AG04450 (cell line): ENCODE results near the gene CUEDC1. TPM values are rescaled to one million over a fixed set of nuclear protein-coding genes. Genes with fewer than 3 reads are reported as not detected.

Source experiments
- CTCF ChIA-PET: fragments of 300-600, 350-600 bp; formaldehyde crosslinking; extraction: SDS; loops from one replicate; lab custom pipeline; 2022; ENCODE audit warnings: antibody characterized with exemption, inconsistent platforms; lab: Charles Lee
- POLR2A ChIA-PET: fragments of 350-600 bp; formaldehyde crosslinking; extraction: SDS; loops from one replicate; lab custom pipeline; 2021; ENCODE audit warnings: antibody characterized with exemption, inconsistent platforms; lab: Yijun Ruan, JAX
- DNase-seq: peaks from one replicate; pipeline ENCODE4 v3.0.0-alpha.2; 2011; ENCODE audit warnings: low read depth, low spot score
- H3K27ac ChIP-seq: one replicate; pipeline ENCODE4 v1.5.1; 2012; ENCODE audit warnings: low read depth, low read length, control low read depth
- H3K27me3 ChIP-seq: one replicate; pipeline ENCODE4 v1.6.0; 2012; ENCODE audit warnings: low read length; ENCODE audit not compliant: control insufficient read depth, insufficient read depth
- H3K4me3 ChIP-seq: 2 replicates; pipeline ENCODE4 v1.5.1; 2011; ENCODE audit warnings: mild to moderate bottlenecking, low read depth, low read length, control low read depth
- H3K9me3 ChIP-seq: 2 replicates; pipeline ENCODE4 v1.5.1; 2012; ENCODE audit warnings: low read length; ENCODE audit not compliant: control insufficient read depth, insufficient read depth
- polyA plus RNA-seq: library from polyadenylated mRNA; depleted of rRNA; stranded (reverse); fragments of >200 nt; gene quantifications from 2 replicates; pipeline ENCODE4 v1.2.3, GENCODE V29; 2011; rRNA removed
- small RNA-seq: library from RNA; depleted of rRNA; stranded (forward); fragments of <200 nt; gene quantifications from one replicate; pipeline ENCODE3, GENCODE V24; 2012; ENCODE audit warnings: low read depth; ENCODE audit not compliant: insufficient read length
- TF ChIP-seq, protein P1 (sequence below): IDR thresholded peaks from 2 replicates; pipeline ENCODE4 v1.5.1; 2011; ENCODE audit warnings: low read depth, low read length, control low read depth, inconsistent platforms

The CUEDC1 gene
- polyA plus RNA-seq, 1 experiment, result 21.6 TPM

DNA sequence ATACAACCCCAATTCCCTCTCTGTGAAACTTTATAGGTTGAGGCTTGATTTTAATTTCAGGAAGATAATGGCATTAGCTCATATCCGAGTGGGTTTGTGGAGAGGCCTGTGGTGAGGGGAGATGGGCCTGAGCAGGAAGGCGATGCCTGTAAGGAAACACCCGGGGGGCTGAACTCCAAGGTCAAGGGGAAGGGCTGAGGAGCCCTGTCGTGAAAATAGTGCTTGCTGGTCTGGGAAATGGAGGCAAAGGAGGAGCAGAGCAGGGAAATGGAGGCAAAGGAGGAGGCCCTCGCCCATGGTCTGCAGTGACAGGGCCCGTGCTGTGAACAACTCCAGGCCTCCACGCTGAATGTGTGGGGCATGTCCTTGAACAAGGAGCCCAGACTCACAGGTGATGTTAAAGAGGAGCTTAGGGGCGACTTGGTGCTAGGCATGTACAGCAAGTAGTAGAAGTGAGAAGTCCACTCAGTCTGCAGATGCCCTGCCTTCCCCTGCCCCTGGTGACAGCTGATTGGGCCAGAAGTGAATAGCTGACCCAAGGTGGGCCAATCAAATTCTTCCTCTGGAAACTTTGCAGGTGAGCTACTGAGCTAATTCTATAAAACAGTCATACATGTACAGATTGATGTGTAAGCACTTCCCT is 143.5 kb downstream of the CUEDC1 start:
- no peak for DNase-seq
- H3K27ac ChIP-seq, result no peak overlapping the region
- H3K4me3 ChIP-seq, result no peak overlapping the region
- no peaks in the 10 kb centered on the region for H3K9me3 ChIP-seq
- peaks cover 24% of the 10 kb centered on the region for H3K27me3 ChIP-seq
- TF ChIP-seq, protein P1, sequence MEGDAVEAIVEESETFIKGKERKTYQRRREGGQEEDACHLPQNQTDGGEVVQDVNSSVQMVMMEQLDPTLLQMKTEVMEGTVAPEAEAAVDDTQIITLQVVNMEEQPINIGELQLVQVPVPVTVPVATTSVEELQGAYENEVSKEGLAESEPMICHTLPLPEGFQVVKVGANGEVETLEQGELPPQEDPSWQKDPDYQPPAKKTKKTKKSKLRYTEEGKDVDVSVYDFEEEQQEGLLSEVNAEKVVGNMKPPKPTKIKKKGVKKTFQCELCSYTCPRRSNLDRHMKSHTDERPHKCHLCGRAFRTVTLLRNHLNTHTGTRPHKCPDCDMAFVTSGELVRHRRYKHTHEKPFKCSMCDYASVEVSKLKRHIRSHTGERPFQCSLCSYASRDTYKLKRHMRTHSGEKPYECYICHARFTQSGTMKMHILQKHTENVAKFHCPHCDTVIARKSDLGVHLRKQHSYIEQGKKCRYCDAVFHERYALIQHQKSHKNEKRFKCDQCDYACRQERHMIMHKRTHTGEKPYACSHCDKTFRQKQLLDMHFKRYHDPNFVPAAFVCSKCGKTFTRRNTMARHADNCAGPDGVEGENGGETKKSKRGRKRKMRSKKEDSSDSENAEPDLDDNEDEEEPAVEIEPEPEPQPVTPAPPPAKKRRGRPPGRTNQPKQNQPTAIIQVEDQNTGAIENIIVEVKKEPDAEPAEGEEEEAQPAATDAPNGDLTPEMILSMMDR, result no peak
- CTCF ChIA-PET, result interaction anchor here (0.7 to 2.9 kb wide), 2 partner anchors 22 to 214 kb away, joined by 3 to 22 read pairs; no protein-coding TSS in a partner anchor
- POLR2A ChIA-PET, result no interaction called here

Small RNA genes within 50 kb of the gene (small RNA-seq; reads per million reads assigned to genes)
- not detected for gene AC015813.4

Other genes starting within 250 kb of the CUEDC1 start
- gene CCDC182, start 210.1 kb downstream of the CUEDC1 start, polyA plus RNA-seq, result not detected in 2 replicates
- 27.5 and 34.1 TPM in 2 replicates for gene MRPS23, start 105.4 kb downstream of the CUEDC1 start, polyA plus RNA-seq
- 34.2 and 38.9 TPM in 2 replicates for gene VEZF1, start 32.8 kb upstream of the CUEDC1 start, polyA plus RNA-seq
- 215 and 249 TPM in 2 replicates for gene SRSF1, start 51.8 kb upstream of the CUEDC1 start, polyA plus RNA-seq
- gene DYNLL2, start 128.0 kb upstream of the CUEDC1 start, polyA plus RNA-seq, result 16.7 and 18.2 TPM in 2 replicates
- not detected in 2 replicates for gene OR4D1, start 193.0 kb upstream of the CUEDC1 start, polyA plus RNA-seq
- gene OR4D2, start 211.6 kb upstream of the CUEDC1 start, polyA plus RNA-seq, result not detected in 2 replicates
- gene EPX, start 237.3 kb upstream of the CUEDC1 start, polyA plus RNA-seq, result not detected in 2 replicates